ENCODE results near the gene CDCA4.

The CDCA4 gene

GRCh38 chr14:104967386-104968152 is 53.3 kb downstream of the CDCA4 start:
- no peak for TF ChIP-seq CTCF (IDR thresholded peaks at IDR 0.05)

- TF ChIP-seq CTCF (IDR thresholded peaks at IDR 0.05): no peak
Measured at GRCh38 chr14:104966981-104967385, 53.9 kb downstream of the CDCA4 start.

GRCh38 chr14:104966261-104966865 is 54.5 kb downstream of the CDCA4 start:
- TF ChIP-seq CTCF (IDR thresholded peaks at IDR 0.05): no peak

- TF ChIP-seq CTCF (IDR thresholded peaks at IDR 0.05): no peak
Measured at GRCh38 chr14:104965561-104966231, 55.2 kb downstream of the CDCA4 start.

GRCh38 chr14:104964546-104964945 is 56.3 kb downstream of the CDCA4 start:
- no peak for TF ChIP-seq CTCF (IDR thresholded peaks at IDR 0.05)

All from LNCAP (cell line).